Stimulated activated CD4-positive, alpha-beta T cell treated with anti-CD3 and anti-CD28 coated beads, Interleukin-12 subunit alpha, Interleukin-12 subunit beta, amount 100 ng/mL, for 4 hours (primary cell): ENCODE measurements around the gene NTN5.
"Not testable (repeated sequence)": the region's sequence is repeated elsewhere in the genome, so short reads cannot be mapped to it uniquely, and the experiment has no call there.

Source experiments
- DNase-seq: peaks from one replicate; pipeline ENCODE4 v3.0.0-alpha.2; 2020

Gene NTN5

DNA sequence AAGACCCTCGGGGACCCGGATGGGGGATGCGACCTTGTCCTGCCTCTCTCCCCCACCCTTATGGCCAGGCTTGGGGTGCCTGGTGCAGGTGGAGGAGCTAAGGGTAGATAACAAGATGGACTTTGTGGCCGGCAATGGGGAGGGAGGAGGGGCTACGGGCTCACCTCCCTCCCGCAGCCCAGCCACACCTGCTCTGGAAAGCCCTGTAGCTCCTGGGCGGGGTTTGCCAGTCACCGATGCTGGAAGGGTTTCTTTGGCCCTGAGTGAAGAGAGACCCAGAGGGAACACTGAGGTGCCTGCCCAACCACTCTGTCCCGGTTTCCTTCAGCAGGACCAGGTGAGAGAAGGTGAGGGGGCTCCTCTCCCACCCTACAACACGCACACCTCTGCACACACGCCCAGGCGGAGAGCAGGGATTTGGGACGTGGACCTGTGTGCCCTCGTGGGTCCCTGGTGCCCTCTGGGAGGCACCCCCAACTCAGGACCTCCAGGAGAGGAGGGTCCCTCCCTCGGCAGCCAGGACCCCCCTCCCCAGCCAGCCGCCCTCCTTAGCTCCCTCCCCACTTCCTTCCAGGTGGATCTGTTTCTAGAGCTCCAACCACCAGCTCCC is 23.0 kb upstream of the NTN5 start, which contains the start of gene FUT2:
TSS of gene FUT2 (plus strand) at position 229 of the 610 bp plus-strand sequence. CDS start 6,986 bp downstream, outside the sequence.
- no peak for DNase-seq

DNA sequence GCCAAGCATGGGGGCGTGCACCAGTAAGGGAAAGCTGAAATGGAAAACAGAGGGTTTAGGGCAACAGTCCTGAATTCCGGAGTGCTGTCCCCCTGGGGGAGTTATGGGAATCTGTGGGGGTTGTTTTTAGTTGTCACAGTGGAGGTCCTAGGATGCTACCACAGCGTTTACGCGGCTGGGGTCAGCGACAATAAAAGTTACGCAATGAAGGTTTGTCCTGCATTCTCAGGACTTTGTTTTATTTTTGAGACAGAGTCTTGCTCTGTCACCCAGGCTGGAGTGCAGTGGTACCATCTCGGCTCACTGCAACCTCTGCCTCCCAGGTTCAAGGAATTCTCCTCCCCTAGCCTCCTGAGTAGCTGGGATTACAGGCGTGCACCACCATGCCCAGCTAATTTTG is 20.8 kb upstream of the NTN5 start:
- not testable (repeated sequence) for DNase-seq

DNA sequence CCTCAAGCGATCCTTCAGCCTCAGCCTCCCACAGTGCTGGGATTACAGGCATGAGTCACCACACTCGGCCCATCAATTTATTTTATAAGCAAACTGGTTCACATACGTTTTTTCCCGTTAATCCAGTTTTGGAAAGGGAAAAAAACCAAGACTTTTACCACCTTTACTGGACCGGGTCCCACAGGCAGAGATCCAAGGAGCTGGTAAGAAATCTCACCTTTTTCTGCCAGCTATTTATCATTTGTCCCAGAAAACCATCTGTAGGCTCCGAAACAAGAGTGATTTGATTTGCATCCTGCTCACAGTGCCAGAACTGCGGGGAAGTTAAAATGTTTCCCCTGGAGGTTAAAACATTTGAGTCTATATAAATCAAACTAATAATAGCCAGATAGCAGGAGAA is 16.6 kb upstream of the NTN5 start:
- DNase-seq = no peak

DNA sequence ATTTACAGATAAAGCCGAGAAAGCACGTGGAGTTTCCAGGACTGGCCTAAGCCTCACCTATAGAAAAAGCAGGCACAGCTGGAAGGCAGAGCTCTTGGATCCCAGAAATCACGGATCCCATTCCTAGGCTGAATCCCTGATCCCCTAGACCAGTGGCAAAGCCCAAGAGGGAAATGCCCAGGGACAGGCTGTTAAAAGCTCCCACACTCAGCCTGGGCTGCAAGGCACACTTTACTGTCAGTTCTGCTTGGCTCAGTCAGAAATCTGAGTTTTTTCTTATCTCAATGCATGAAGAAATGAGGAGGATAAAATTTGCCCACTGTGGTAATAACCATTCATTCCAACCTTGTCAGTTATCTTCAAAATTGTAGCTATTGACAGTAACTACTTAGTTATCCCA is 15.0 kb upstream of the NTN5 start:
- no peak for DNase-seq

DNA sequence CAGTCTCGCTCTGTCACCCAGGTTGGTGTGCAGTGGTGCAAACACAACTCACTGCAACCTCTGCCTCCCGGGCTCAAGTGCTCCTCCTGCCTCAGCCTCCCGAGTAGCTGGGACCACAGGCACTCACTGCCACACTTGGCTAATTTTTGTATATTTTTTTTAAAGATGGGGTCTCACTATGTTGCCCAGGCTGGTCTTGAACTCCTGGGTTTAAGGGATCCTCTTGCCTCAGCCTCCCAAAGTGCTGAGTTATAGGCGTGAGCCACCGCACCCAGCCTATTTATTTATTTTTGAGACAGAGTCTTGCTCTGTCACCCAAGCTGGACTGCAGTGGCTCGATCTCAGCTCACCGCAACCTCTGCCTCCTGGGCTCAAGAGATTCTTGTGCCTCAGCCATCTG is 13.8 kb upstream of the NTN5 start:
- not testable (repeated sequence) for DNase-seq

DNA sequence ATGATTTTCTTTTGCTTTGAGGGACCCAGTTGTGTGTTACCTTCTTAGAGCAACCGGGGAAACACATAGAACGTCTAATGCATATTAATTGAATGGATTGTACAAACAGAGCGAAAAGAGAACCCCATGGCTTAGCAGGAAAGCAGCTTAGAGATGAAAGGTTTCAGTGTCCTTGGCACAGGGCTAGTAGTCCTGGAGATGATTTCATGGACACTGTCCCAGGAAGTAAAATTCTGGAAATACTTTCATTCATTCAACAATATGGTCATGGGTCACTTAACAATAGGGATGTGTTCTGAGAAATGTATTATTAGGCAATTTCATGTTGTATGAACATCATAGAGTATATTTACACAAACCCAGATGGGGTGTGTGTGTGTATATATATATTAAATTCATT is 13.3 kb upstream of the NTN5 start:
- no peak for DNase-seq

DNA sequence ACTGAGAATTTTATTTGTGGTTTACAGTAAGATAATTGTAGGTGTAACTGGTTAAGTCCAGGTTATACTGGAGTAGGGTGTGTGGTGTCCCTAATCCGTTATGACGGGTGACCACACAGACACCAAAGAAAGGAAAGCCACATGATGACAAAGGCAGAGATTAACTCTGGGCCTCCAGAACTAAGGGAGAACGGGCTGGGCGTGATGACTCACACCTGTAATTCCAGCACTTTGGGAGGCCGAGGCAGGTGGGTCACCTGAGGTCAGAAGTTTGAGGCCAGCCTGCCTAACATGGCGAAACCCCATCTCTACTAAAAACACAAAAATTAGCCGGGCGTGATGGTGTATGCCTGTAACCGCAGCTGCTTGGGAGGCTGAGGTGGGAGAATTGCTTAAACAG is 12.8 kb upstream of the NTN5 start:
- DNase-seq = no peak

DNA sequence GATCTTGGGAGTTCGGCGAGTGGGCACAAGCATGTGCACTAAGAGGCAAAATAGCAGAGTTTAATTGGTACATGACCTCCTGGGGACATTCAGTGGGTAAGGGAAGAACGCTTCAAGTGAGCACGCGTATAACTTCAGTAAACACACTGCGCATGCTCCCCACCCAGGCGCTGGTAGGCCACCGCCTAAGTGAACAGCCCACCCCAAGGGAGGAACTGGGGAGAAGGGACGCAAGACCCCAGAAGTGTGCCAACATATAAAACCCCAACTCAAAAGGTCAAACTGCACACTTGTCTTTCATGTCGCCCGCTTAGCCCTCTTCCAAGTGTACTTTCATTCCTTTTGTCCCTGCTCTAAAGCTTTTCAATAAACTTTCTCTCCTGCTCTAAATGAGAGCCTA is 10.5 kb upstream of the NTN5 start:
- DNase-seq = peak; percentile 30

DNA sequence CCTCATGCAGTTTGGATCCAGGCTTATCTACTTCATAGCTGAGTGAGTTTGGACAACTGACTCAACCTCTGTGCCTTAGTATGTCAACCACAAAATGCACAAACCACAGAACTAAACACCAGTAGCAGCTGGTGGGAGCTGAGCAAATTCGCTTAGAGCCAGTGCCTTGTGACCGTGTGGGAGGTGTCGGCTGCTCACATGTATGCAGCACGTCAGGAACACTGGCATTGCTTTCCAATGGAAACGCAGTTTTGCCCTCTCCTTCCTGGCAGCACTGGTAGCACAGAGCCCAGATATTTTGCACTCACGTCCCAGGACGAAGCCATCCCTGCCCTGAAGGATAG is 8.3 kb upstream of the NTN5 start:
- no peak for DNase-seq

DNA sequence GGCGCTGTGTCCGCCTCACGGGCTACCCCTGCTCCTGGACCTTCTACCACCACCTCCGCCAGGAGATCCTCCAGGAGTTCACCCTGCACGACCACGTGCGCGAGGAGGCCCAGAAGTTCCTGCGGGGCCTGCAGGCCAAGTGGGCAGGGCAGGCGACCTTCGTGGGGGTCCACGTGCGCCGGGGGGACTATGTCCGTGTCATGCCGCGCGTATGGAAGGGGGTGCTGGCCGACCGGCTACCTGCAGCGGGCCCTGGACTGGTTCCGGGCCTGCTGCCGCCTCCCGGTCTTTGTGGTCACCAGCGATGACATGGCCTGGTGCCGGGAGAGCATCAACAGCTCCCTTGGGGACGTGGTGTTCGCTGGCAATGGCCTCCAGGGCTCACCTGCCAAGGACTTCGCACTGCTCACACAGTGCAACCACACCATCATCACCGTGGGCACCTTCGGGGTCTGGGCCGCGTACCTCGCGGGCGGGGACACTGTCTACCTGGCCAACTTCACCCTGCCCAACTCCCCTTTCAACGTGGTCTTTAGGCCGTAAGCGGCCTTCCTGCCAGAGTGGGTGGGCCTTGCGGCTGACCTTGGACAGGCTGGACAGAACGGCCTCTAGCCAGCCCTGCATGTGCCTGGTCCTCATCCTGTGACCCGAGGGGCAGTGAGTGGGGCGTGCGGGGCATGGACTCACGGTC is 7.8 kb upstream of the NTN5 start:
- DNase-seq = no peak

DNA sequence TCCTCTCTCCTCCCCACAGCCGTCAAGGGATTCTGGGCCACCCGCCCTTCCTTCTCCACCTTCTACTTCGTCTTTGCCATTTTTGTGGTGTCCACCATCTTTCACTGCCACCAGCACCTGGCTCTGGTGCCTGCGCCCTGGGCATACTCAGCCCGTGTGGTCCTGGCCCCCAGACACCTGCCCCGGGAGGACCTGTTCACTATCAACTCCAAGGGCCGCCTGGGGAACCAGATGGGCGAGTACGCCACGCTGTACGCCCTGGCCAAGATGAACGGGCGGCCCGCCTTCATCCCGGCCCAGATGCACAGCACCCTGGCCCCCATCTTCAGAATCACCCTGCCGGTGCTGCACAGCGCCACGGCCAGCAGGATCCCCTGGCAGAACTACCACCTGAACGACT is 7.2 kb upstream of the NTN5 start:
- DNase-seq = not testable (repeated sequence)

DNA sequence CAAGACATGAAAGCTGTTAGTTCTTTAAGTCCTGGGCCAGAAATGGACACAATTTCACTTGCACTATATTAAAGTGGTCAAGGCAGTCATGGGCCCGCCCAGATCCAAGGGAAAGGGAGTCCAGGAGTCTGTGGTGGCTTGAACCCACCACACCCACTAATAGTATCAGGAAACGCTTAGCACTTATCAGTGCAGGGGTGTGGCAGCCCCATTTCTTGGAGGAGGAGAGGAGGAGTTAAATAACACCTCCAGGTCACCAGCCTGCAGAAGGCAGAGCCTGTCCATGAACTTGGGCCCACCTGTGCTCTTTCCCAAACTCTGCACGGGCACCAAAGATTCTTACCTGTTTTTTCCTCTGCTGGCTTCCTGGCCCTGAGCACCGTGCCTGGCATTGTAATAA is 5.4 kb upstream of the NTN5 start:
- DNase-seq = no peak

DNA sequence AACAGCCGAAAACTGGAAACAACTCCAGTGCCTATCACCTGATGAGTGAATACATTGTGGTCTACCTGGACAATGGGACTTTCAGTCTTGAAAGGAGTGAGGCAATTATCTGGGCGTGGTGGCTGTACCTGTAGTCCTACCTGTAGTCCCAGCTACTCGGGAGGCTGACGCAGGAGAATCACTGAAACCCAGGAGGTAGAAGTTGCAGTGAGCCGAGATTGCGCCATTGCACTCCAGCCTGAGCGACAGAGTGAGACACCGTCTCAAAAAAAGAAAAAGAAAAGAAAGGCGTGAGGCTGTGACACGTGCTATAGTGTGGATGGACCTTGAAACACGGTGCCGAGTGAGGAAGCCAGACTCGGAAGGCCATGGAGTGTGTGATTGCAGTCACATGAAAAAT is 4.1 kb upstream of the NTN5 start:
- no peak for DNase-seq

DNA sequence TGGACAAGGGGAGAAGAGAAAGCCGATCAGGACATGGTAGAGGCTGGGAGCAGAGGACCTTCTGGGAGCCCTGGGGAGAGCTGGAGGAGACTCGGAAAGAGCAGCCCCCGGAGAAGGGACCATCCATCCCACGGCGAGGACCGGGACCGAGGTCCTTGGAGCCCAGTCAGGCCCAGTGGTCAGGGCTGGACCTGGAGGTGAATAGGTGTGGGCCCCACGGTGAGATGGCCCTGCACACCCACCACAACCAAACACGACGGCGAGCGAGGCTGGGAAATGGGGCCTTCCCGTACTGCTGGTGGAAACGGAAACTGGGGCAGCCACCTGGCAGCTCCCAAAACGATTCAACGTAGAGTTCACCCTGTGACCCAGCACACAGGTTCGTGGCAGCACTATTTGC is 3.7 kb upstream of the NTN5 start:
- no peak for DNase-seq

DNA sequence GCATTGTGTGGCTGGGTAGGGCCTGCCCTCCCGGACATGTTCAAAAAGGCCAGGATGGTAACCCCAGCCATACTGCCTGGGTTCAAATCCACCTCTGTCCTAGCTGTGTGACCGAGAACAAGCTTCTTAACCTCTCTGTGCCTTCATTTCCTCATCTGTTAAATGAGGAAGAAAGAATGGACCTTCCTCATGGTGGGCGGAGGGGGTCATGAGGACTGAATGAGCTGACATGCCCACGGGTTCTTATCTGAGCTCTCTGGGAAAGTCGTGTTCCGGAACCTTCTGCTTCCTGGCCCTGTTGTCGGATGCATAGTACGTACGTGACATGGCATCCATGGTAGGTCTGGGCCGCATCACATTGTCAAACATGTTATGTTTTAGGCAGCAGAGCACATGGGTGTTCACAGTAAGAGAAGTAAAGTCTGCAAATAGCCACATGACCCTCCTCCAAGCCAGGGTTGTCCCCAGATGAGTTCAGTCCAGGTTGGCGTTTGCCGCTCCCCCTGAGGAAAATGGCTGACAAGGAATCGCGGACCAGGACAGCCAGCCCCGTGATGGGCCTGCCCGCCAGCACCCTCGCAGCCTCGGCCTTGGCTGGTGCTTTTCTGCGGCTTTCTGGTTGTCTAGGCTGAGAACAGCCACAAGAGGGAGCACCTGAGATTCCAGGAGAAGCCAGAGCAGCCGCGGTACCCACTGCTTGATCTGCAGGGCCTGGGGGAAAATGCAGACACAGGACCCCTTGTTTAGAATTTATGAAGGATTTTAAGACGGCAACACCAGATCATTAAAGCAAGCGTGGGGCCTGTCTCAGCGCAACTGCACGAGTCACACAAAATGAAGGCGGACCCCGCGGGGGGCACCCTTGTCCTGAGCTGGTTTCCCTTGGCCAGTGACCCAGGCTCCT is 2.4 kb upstream of the NTN5 start:
- peak; percentile 63 for DNase-seq

DNA sequence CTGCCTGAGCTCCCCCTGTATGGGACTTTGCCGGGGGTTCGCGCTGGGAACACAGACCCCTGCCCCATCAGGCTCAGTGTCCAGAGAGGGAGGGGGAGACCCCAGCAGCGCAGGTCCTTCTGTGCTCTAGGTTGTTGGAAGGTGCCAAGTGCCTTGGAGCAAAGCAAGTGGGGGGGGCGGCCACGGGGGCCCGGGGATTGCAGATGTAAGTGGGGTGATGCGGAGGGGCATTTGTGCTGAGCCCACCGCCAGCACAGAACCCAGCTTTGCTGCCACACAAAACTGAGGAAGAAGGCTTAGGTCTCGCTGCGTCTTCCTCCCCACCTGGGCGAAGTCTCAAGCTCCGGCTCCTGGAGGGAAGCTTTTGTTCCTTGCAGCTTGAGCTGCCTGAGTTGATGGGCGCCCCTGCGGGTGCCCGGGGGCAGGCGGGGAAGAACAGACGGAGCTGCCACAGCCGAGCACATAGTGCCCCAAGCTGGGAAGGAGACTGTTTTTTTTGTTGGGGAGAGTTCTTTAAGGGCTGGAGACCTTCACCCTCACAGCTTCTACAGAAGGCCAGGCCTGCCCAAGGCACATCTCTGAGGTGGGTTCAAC is 1.5 kb upstream of the NTN5 start:
- no peak for DNase-seq

DNA sequence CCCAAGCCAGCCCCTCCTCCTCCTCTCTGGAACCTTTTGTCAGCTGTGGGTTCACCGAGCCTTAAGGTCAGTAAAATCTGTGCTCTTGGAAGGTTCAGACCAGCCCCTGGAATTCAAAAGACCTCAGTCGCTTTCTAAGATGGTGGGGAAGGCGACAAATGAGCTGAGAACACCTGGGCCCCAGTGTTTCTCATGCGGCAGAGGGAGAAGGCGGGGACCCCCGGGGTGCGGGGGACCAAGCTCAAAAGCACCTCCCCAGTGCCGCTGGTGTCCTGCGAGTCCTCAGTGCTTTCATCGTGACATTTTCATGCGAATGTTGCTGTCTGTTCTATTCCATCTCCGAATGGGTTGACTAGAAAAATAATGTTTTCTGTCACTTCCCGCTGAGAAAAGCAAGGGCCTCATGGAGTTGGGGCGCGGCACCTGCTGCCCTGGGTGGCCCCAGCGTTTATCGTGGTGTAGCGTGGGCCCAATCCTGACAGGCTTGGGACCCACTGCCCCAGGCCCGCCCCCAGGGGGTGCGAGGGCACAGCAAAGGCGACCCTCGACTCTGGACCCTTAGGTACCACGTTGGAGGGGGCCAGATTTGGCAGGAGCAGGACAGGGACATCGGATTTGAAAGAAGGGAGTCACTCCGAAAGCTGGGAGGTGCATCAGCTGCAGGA is 751 bp upstream of the NTN5 start:
- no peak for DNase-seq

DNA sequence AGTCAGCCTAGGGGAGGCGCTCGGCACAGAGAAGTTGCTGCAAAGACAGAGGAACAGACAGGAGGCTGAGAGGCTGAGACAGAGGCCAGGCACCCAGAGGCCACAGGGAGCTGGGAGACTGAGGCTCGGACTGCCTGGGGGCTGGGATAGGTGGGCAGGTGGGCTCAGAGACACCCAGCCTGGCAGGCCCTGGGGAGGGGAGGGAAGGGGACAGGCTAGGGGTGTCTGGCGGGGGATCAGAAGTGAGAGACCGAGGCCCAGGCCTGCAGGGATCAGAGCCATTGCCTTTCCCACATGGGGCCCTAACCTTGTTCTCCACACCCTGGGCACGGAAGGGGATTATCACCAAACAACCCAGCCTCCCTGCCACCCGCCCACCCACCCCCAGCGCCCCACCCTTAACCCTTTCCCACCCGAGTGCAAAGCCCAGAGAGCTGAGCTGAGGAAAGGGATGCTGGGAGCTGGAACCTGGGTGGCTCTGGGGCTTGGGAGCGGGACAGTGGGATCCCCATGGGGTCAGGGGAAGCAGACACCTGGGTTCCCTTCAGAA is 1.3 kb downstream of the NTN5 start:
- no peak for DNase-seq

DNA sequence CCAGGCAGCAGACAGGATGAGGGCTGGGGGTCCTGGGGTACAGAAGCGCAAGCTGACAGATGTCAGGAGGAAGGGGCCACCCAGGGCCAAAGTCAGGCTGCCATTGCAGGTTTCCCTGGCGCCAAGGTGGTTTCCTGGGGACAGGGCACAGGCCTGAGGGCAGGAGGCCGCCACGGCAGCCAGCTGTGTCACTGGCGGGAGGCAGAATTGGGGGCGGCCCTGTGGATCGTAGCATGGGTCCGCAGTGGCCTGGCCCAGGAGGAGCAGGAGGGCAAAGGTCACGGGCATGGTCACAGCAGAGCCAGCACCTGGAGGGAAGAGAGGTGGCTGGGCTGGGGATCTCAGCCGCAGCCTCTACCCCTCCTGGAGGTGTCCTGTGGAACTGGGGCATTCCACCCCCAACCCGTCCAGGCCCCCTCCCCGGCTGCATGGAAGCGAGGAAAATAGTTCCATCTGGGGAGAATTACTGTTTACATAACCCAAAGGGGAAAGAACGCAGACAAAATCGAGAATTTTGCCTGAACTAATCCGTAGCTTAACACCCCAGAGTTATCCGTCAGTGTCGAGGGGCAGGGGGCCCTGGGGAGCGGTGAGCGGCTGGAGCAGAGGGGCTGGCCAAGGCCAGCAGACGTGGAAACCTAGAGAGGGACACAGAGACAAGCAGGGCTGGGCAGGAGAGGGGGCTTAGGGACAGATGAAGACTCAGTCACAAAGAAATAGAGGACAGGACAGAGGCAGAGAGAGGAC is 1.9 kb downstream of the NTN5 start:
- DNase-seq = no peak

DNA sequence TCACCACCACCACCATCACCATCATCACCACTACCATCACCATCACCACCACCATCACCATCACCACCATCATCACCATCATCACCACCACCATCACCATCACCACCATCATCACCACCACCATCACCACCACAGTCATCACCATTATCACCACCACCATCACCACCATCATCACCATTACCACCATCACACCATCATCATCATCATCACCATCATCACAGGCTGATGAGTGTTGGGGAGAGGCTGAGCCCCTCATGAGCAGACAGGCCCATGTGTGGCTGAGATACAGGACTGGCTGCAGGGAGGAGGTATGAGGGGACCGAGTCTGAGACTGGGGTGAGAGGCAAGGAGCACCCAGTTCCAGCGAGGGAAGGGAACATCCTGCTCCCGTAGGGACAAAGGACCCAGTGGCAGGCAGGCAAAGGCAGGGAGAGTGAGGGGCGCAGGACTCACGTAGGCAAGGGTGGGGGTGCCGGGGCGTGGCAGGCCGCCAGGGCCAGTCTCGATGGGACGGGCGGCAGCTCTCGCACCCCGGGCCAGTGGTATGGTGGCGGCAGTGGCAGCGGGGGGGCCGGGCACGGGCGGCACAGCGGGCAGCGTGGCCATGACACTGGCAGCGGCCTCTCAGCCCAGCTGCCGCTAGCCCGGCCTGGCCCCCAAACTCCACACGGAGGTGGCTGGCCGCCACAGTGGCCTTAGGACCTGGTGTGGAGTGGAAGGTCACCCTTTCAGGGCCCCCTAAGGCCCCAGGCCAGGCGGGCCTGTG is 2.7 kb downstream of the NTN5 start:
- no peak for DNase-seq

DNA sequence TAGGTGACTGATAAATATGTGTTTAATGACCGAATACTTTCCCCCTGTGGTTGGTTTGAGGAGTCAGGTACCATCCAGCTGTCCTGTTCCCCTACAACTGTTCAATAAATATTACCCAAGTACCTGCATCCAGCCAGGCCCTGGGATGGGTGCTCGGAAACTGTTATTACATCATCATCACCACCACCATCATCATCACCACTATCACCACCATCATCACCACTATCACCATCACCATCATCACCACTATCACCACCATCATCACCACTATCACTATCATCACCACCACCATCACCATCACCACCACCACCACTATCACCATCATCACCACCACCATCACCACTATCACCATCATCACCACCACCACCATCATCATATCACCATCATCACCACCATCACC is 4.1 kb downstream of the NTN5 start:
- DNase-seq = no peak
